ENCODE results near the gene ATP12A.

GRCh38 chr13:24663089-24663395 lies 17.2 kb upstream of the ATP12A start:
- TF ChIP-seq POLR2A (IDR thresholded peaks at IDR 0.05; ENCODE audit: low read length) (no peak), GATA1 (IDR thresholded peaks at IDR 0.05; ENCODE audit: low read depth, low read length) (no peak)
